B cell (primary cell): ENCODE results near the gene MET.

Experiments
- EZH2 ChIP-seq: IDR thresholded peaks from 2 replicates; pipeline ENCODE4 v1.6.1; 2012; ENCODE audit warnings: borderline replicate concordance, low read depth, mild to moderate bottlenecking, moderate library complexity, low read length; ENCODE audit not compliant: insufficient read depth, poor library complexity, severe bottlenecking
- TF ChIP-seq, protein P1 (sequence below): fragments of 200-600 bp; IDR thresholded peaks from one replicate; pipeline ENCODE4 v1.8.0; 2022; ENCODE audit warnings: antibody characterized with exemption, mild to moderate bottlenecking

GRCh38 chr7:116790025-116790424 is 118.0 kb downstream of the MET start:
- TF ChIP-seq, protein P1, sequence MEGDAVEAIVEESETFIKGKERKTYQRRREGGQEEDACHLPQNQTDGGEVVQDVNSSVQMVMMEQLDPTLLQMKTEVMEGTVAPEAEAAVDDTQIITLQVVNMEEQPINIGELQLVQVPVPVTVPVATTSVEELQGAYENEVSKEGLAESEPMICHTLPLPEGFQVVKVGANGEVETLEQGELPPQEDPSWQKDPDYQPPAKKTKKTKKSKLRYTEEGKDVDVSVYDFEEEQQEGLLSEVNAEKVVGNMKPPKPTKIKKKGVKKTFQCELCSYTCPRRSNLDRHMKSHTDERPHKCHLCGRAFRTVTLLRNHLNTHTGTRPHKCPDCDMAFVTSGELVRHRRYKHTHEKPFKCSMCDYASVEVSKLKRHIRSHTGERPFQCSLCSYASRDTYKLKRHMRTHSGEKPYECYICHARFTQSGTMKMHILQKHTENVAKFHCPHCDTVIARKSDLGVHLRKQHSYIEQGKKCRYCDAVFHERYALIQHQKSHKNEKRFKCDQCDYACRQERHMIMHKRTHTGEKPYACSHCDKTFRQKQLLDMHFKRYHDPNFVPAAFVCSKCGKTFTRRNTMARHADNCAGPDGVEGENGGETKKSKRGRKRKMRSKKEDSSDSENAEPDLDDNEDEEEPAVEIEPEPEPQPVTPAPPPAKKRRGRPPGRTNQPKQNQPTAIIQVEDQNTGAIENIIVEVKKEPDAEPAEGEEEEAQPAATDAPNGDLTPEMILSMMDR, result no peak
- no peak for TF ChIP-seq EZH2
